Mononuclear cell (primary cell): Measurements from ENCODE around the gene CCNA2. TPM values are rescaled to one million over a fixed set of nuclear protein-coding genes. Genes with fewer than 3 reads are reported as not detected.

Experiments used
- H3K27me3 ChIP-seq: 2 replicates; pipeline ENCODE4 v1.6.0; 2011; ENCODE audit warnings: low read length, control low read depth; ENCODE audit not compliant: insufficient read depth
- H3K4me1 ChIP-seq: 2 replicates; pipeline ENCODE4 v1.5.1; 2011; ENCODE audit warnings: mild to moderate bottlenecking, low read length, control low read depth; ENCODE audit not compliant: insufficient read depth
- H3K4me3 ChIP-seq: 2 replicates; pipeline ENCODE4 v1.5.1; 2011; ENCODE audit warnings: mild to moderate bottlenecking, low read length, moderate library complexity
- H3K9me3 ChIP-seq: 2 replicates; pipeline ENCODE4 v1.5.1; 2011; ENCODE audit warnings: low read depth, mild to moderate bottlenecking, control low read depth, low read length
- total RNA-seq: library from RNA; depleted of rRNA; stranded (reverse); fragments of >200 nt; gene quantifications from one replicate; pipeline ENCODE4 v1.2.3, GENCODE V29; 2012

CCNA2 gene
- total RNA-seq, 1 donor, result 0.73 TPM

- Histone ChIP-seq H3K4me3 (no peak overlapping the region), H3K9me3 (no peaks in the 10 kb centered on the region), H3K4me1 (no peaks in the 10 kb centered on the region), H3K27me3 (peaks cover 56% of the 10 kb centered on the region)
Measured at GRCh38 chr4:121769341-121769740, 54.3 kb downstream of the CCNA2 start.

- Histone ChIP-seq H3K9me3 (no peaks in the 10 kb centered on the region), H3K4me1 (no peaks in the 10 kb centered on the region), H3K4me3 (no peak overlapping the region), H3K27me3 (peaks cover 75% of the 10 kb centered on the region)
Measured at GRCh38 chr4:121767166-121767565, 56.5 kb downstream of the CCNA2 start.

Other genes starting within 250 kb of the CCNA2 start
- gene ANXA5, start 126.9 kb downstream of the CCNA2 start, total RNA-seq, result 248 TPM
- gene SMIM43, start 58.7 kb downstream of the CCNA2 start, total RNA-seq, result not detected
- gene EXOSC9, start 22.6 kb downstream of the CCNA2 start, total RNA-seq, result 81.5 TPM
- gene BBS7, start 46.6 kb upstream of the CCNA2 start, total RNA-seq, result 2.2 TPM
- gene TRPC3, start 128.2 kb upstream of the CCNA2 start, total RNA-seq, result 0.31 TPM